Stimulated activated CD4-positive, alpha-beta T cell treated with anti-CD3 and anti-CD28 coated beads, Interleukin-1b, Interleukin-23, amount 100 ng/mL, for 1 hour (primary cell): ENCODE measurements around the gene PTTG1IP.

ENCODE experiments used
- DNase-seq, 2 donors: peaks; one replicate each; pipeline ENCODE4 v3.0.0-alpha.2; 2020; ENCODE audit warnings: low read depth in 2 of 2

The PTTG1IP gene

DNA sequence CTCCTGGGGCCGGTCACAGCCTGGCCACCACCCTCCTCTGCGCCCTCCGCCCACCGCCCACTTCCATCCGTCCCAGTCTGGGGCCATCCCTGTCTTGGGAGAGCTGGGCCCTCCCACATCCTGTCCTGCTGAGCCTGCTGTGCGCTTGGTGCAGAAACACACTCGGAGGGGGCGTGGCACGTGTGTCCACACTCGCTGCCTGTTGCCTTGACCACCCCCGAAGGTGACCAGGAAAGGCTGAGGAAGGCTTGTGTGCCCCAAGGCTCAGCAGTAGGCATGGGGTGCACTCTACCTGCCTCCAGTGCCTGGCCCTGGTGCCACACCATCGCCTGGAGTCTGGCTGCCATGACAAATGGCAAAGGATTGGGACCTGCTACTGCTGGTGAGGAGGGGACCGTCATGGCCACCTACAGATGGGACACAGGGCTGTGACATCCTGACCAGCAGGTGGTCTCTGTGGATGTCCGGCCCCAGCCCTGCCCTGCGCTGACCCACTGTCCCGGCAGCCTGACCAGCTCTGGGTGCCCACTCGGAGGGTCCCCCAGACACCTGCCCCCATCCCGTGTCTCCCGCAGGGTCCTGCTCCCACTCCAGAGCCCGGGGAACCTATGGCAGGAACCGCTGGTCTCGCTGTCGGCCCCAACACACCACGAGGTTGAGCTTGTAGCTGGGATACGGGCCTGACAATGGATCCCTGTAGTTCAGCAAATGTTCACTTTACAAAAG, 23.2 kb upstream of the PTTG1IP start:
- DNase-seq, result no peak

DNA sequence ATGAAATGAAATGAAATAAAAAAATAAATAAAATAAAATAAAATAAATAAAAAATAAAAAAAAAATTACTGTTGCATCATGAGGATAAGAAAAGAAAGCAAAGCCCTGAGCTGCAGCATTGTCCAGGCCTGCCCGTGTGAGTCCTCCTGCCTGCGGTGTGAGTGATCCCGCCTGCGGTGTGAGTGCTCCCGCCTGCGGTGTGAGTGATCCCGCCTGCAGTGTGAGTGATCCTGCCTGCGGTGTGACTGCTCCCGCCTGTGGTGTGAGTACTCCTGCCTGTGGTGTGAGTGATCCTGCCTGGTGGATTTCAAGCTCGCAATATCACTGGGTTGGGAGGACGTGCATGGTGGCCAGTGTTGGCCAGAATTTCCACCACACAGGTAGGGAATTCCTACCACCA, 22.4 kb upstream of the PTTG1IP start:
- DNase-seq, result no peak

DNA sequence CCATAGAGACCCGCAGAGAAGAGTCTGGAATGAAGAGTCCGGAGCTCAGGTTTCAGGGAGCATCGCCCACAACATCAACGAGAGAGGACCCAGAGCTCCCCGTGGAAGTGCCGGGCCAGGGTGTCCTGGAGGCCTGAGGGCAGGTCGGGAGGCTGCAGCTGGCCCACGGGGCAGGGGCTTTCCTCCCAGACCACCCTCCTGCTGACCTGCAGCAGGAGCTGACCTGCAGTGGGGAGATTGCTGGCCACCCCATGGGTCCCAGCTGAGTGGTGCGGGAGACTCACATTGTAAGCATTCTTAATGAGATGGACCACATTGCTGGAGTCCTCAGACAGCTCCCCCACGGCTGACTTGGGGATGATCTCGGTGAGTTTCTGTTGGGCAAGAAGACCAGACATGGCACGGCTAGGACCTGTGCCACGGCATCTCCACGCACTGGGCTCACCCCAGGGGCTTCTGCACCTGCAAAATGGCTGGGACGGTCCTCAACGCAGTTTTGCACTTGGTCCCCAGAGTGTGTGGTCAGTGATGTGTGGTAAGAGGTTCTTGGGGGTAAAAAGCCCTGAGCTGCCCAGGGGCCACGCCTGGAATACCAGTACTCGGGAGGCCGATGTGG, 21.3 kb upstream of the PTTG1IP start:
- no peak for DNase-seq

DNA sequence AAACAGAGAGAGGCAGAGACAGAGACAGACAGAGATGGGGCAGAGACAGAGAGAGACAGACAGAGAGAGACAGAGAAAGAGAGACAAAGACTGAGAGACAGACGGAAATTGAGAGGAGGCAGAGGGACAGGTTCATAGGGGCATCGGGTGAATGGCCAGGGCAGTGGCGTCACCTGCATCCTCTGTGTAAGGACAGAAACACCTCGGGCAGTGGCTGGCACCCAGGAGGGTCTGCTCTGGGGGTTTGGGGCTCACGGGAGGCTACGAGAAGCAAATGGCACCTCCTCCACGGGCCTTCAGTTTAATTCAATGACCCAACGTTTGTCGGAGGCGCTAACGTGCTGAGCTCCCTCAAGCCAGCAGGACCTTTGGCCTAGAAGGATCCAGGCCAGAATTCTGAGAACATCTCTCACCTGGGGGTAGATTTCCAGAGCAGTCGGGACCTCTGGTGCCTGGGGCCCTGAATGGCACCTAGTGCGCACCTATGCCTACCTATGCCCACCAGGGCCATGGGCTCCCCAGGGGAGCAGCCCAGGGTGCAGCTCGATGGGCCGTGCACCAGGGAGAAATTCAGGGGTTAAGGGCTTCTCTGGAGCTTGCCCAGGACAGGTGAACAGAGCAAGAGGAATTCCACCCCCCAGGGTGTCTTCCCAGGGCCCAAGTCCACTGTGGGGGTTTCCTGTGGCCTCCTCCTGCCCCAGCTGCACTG, 20.6 kb upstream of the PTTG1IP start:
- DNase-seq, result no peak

GRCh38 chr21:44893278-44893556, 19.7 kb upstream of the PTTG1IP start:
- DNase-seq, result no peak

DNA sequence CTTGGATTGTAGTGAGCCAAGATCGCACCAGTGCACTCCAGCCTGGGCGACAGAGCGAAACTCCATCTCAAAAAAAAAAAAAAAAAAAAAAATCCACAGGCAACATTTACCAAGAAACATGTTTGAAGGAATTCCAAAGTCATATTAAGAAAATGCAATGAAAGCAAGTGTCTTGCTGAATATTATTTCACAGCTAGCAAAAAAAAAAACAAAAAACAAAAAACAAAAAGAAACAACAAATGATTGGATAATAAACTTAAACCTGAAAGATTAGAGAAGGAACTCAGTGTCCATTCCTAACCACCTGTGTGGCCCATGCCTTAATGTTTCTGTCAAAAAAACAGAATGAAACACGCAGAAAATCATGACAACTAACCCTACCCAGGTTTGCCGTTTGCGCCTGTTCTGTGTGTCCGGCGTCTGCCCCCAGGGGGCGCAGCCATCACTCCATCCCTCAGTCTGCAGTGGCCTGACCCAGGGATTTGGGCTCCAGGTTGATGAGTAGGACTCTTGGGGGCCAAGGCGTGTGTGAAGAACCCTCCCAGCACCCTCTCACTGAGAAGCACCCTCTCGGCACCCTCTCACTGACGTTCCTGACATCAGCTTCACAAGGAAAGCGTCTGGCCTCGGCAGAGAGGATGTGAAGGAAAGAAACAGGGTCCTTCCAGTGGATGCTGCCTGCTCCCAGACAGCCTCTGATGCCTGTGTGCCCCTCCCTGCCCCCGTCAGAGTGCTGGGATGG, 19.2 kb upstream of the PTTG1IP start:
- peak; percentile 60 to 75 for DNase-seq

- no peak for DNase-seq
Observed at GRCh38 chr21:44892095-44892494, 18.6 kb upstream of the PTTG1IP start.

GRCh38 chr21:44891631-44892031, 18.1 kb upstream of the PTTG1IP start:
- no peak for DNase-seq

DNA sequence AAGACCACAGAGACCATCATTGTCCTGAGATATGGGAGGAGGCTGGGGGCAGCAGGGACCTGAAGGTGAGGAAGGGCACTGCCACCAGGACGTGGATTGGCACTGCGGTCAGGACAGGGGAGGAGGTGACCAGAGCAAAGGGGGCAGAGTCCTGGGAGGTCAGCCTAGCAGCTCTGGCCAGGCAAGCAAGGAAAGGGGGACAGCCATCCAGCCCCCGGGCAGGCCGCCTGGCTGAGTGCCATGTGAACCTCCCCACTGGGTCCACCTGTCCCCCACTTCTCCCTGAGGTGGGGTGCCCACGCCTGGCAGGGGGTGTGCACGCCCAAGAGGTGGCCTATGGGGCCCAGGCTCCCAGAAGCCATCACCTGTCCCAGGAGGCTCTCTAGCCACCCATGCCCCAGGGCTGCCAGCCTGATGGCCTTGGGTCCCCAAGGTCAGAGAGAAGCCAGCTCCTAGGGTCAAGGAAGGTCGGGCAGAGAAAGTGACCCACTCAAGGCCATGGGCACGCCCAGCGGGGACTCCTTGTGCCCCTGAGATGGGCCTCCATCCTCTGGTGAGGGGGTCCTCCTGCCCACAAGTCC, 17.6 kb upstream of the PTTG1IP start:
- no peak for DNase-seq

- DNase-seq, result no peak
Observed at GRCh38 chr21:44890338-44890931, 16.9 kb upstream of the PTTG1IP start.

DNA sequence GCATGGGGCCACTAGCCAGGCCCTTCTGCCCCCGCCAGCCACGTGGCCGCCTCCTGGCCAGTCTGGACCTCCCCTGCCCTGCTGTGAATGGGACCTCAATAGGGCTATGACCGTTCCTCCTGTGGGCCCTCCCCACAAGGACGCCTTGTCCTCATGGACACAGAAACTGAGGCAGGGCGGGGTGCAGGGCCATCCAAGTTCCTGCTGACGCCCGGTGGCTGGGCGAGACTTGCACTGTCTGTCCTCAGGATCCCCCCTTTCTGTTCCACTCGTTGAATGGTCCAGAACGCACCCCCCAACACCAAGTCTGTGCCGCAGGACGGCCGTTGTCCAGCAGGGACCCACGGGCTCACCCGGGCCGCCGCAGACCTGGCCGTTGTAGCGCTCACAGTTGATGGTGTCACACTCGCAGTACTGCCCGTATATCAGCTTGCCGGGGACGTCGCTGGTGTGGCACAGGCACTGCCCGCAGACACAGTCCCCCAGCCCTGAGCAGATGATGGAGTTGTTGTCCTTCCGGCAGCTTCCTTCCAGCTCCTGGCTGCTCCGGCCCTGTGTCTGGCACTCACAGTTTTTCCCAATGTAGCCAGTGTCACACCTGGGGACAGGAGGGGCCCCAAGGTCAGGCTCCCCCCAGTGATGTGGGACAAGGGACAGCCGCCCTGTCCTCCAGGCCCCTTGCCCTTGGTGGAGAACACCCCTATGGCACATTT, 16.3 kb upstream of the PTTG1IP start:
- DNase-seq, result no peak

GRCh38 chr21:44888581-44889550, 15.4 kb upstream of the PTTG1IP start:
- no peak for DNase-seq

DNA sequence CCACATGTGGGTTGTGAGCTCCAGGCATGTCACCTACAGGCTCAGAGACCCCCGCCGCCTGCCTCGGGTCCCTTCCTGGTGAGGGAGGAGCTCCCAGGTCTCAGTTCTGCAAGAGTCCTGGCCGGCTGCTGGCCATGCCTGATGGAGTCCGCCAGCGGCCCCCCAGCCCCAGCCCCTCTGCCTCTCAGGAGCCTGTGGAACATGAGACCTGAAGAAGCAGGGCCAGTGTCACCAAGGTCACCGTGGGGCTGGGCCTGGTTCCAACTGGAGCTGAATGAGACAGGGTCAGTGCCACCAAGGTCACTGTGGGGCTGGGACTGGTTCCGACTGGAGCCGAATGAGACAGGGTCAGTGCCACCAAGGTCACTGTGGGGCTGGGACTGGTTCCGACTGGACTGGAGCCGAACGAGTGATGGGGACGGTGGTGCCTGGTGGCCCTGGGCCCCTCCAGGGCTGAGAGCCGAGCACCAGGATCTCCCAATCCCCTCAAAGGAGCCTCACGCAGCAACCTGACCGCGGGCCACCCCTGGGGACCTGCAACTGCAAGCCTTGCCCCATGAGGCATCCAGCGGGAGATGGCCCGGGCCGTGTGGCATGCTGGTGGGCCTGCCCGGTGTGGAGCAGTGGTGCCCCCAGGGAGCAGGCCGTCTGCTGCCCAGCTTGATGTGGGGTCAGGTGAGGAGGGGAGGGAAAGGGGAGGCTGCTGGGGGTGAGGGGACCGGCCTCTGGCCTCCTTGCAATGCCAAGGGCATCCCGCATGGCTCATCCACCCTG, 14.5 kb upstream of the PTTG1IP start:
- no peak for DNase-seq

GRCh38 chr21:44887126-44887806, 13.8 kb upstream of the PTTG1IP start:
- DNase-seq, result no peak

DNA sequence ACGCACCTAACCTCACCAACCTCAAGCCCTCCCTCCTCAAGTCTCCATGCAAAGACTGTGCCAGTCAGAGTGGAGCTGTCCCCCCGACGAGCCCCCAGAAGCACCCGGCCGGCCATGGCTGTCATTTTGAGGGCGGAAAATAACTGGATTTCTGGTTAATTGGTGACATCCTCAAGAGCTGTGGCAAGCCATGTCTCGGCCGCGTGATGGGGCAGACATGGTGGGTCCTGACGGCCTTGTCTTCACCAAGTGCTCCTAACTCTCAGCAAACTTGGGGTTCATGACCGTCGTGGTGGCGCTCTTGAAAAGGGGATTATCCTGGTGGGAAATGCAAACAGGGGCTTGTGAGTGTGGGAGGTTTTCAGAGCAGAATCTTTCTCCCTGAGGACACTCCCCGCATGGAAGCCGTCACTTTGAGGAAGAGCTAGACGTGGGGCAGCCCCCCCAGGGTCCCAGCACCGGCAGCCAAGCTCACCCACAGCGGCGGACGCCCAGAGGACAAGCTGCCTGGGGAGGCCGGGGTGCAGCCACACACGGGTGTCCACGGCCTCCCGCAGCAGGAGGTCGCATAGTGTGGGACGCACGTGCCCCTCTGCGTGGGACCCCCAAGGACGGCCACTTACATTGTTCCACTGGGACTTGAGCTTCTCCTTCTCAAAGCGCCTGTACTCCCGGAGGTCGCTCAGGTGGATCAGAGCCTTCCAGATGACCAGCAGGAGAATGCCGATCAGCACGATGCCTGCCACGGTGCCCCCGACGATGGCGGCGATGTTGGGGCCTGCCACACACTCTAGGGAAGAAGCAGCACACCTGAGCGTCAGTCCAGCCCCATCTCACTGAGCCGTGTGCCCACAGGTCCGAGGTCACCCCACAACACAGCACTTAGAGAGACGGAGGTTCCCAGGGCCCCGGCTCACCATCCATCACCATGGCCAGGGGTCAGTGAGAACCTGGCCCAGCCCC, 12.9 kb upstream of the PTTG1IP start:
- DNase-seq, result no peak

DNA sequence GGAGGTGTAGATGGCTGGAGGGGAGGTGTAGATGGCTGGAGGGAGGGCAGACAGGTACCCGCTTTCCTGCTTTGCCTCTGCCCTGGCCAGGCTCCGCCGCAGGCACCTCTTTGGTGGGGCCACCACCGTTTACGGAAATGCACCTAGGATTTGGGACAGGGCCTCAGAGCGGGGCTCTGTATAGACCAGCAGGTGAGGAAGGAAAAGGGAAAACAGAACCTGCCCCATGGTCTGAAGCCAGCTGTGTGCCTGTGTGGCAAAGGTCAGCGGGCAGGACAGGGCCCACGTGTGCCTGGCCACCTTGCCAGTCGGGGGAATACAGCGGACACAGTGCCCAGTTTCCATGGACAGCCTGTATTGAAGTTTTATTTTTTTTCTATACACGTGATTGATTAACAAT, 12.1 kb upstream of the PTTG1IP start:
- no peak for DNase-seq

GRCh38 chr21:44884097-44884496, 10.6 kb upstream of the PTTG1IP start:
- no peak for DNase-seq
